ENCODE measurements around the gene ADGRD2. TPM values are rescaled to one million over a fixed set of nuclear protein-coding genes. Genes with fewer than 3 reads are reported as not detected.

The ADGRD2 gene
- total RNA-seq, 1 donor from 2014 or later = not detected

GRCh38 chr9:124475158-124475867 is 25.1 kb downstream of the ADGRD2 start:
- no peaks in the 10 kb centered on the region for H3K4me1 Mint-ChIP-seq
- POLR2A ChIA-PET = no interaction called here
- peaks cover 22% of the 10 kb centered on the region for H3K27me3 Mint-ChIP-seq
- TF ChIP-seq, protein P1, sequence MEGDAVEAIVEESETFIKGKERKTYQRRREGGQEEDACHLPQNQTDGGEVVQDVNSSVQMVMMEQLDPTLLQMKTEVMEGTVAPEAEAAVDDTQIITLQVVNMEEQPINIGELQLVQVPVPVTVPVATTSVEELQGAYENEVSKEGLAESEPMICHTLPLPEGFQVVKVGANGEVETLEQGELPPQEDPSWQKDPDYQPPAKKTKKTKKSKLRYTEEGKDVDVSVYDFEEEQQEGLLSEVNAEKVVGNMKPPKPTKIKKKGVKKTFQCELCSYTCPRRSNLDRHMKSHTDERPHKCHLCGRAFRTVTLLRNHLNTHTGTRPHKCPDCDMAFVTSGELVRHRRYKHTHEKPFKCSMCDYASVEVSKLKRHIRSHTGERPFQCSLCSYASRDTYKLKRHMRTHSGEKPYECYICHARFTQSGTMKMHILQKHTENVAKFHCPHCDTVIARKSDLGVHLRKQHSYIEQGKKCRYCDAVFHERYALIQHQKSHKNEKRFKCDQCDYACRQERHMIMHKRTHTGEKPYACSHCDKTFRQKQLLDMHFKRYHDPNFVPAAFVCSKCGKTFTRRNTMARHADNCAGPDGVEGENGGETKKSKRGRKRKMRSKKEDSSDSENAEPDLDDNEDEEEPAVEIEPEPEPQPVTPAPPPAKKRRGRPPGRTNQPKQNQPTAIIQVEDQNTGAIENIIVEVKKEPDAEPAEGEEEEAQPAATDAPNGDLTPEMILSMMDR (IDR thresholded peaks at IDR 0.05) = no peak
- no peaks in the 10 kb centered on the region for H3K9me3 Mint-ChIP-seq
- CTCF ChIA-PET = no interaction called here
- H3K4me3 Mint-ChIP-seq = no peak overlapping the region
- no peak for DNase-seq
- H3K27ac Mint-ChIP-seq = no peak overlapping the region
- no peaks in the 10 kb centered on the region for H3K36me3 Mint-ChIP-seq (ENCODE audit: low read depth)
- intact Hi-C loops (cut with micrococcal nuclease) = no loop called here
- no peak for ATAC-seq (ENCODE audit: low read depth)

GRCh38 chr9:124475868-124476690 is 25.8 kb downstream of the ADGRD2 start:
- no peaks in the 10 kb centered on the region for H3K4me1 Mint-ChIP-seq
- TF ChIP-seq, protein P1 (IDR thresholded peaks at IDR 0.05) = no peak
- intact Hi-C loops (cut with micrococcal nuclease) = no loop called here
- no peak overlapping the region for H3K4me3 Mint-ChIP-seq
- ATAC-seq (ENCODE audit: low read depth) = no peak
- no peak for DNase-seq
- H3K9me3 Mint-ChIP-seq = no peaks in the 10 kb centered on the region
- ChIA-PET CTCF (no interaction called here), POLR2A (no interaction called here)
- H3K36me3 Mint-ChIP-seq (ENCODE audit: low read depth) = no peaks in the 10 kb centered on the region
- peaks cover 24% of the 10 kb centered on the region for H3K27me3 Mint-ChIP-seq
- H3K27ac Mint-ChIP-seq = no peak overlapping the region

- CTCF ChIA-PET = no interaction called here
- H3K27ac Mint-ChIP-seq = no peak overlapping the region
- ATAC-seq (ENCODE audit: low read depth) = no peak
- POLR2A ChIA-PET = no interaction called here
- TF ChIP-seq, protein P1 (IDR thresholded peaks at IDR 0.05) = no peak
- DNase-seq = no peak
- no peaks in the 10 kb centered on the region for H3K4me1 Mint-ChIP-seq
- no peaks in the 10 kb centered on the region for H3K36me3 Mint-ChIP-seq (ENCODE audit: low read depth)
- no peak overlapping the region for H3K4me3 Mint-ChIP-seq
- intact Hi-C loops (cut with micrococcal nuclease) = no loop called here
- H3K9me3 Mint-ChIP-seq = no peaks in the 10 kb centered on the region
- H3K27me3 Mint-ChIP-seq = peaks cover 21% of the 10 kb centered on the region
Observed at GRCh38 chr9:124477211-124477647, 27.0 kb downstream of the ADGRD2 start.

DNA sequence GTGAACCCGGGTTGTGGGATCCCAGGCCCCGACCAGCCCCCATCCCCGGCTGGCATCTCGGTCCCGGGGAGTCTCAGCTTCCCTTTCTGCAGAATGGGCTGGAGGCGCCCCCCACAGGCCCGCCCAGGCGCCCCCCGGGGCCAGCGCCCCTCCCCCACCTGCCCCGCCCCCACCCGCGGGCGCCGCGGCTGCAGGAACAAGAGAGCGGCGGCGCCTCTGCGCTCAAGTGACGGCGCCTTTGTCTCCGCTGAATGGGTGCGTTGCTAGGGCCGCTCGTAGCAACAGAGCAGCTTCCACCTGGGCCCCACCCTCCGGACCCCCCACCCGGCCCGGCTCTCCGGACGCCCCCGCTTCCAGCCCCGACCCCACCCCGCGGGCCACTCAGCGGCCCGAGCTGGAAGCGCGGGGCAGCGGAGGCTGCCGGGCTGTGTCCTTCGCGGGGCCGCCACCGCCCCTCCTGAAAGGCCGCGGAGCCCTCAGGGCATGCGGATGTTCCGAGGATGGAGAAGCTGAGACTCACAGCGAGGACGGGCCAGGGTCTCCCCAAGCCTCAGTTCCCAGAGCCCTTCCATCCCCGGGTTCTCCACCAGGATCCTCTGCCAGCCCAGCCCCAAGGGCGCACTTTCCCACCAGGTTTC is 27.5 kb downstream of the ADGRD2 start:
- peaks cover 20% of the 10 kb centered on the region for H3K27me3 Mint-ChIP-seq
- H3K36me3 Mint-ChIP-seq (ENCODE audit: low read depth) = no peaks in the 10 kb centered on the region
- POLR2A ChIA-PET = no interaction called here
- H3K27ac Mint-ChIP-seq = no peak overlapping the region
- CTCF ChIA-PET = no interaction called here
- H3K4me1 Mint-ChIP-seq = no peaks in the 10 kb centered on the region
- ATAC-seq (ENCODE audit: low read depth) (no peak), DNase-seq (no peak)
- H3K4me3 Mint-ChIP-seq = no peak overlapping the region
- intact Hi-C loops (cut with micrococcal nuclease) = no loop called here
- H3K9me3 Mint-ChIP-seq = no peaks in the 10 kb centered on the region
- TF ChIP-seq, protein P1 (IDR thresholded peaks at IDR 0.05) = no peak

- Mint-ChIP-seq H3K36me3 (ENCODE audit: low read depth) (no peaks in the 10 kb centered on the region), H3K4me1 (no peaks in the 10 kb centered on the region), H3K4me3 (no peak overlapping the region), H3K9me3 (no peaks in the 10 kb centered on the region), H3K27me3 (peaks cover 22% of the 10 kb centered on the region), H3K27ac (no peak overlapping the region)
- ChIA-PET CTCF (no interaction called here), POLR2A (no interaction called here)
- intact Hi-C loops (cut with micrococcal nuclease) = no loop called here
- DNase-seq = no peak
- TF ChIP-seq, protein P1 (IDR thresholded peaks at IDR 0.05) = no peak
- ATAC-seq (ENCODE audit: low read depth) = no peak
Observed at GRCh38 chr9:124478354-124478753, 28.1 kb downstream of the ADGRD2 start.
